OCI-LY1 (cell line): ENCODE data around the gene ZMAT3.

Source experiments
- CTCF ChIP-seq: fragments of 200-600 bp; sonication (generic), shearing (Covaris generic); IDR thresholded peaks from 2 replicates; pipeline ENCODE4 v1.5.1; 2017; ENCODE audit warnings: mild to moderate bottlenecking, antibody characterized with exemption, low read length, moderate library complexity, mixed read lengths
- EZH2 ChIP-seq: fragments of 200-600 bp; sonication (generic), shearing (Covaris generic); IDR thresholded peaks from 2 replicates; pipeline ENCODE4 v1.8.0; 2017; ENCODE audit warnings: borderline replicate concordance, mixed run types, mild to moderate bottlenecking, antibody characterized with exemption, low read length, moderate library complexity, mixed read lengths

- TF ChIP-seq CTCF = no peak
- no peak for TF ChIP-seq EZH2
These were observed 33.3 kb downstream of the ZMAT3 start for GRCh38 chr3:179038216-179038898.
